ENCODE results near the gene OXT.
"Not testable (repeated sequence)": the region's sequence is repeated elsewhere in the genome, so short reads cannot be mapped to it uniquely, and the experiment has no call there.

OXT gene

DNA sequence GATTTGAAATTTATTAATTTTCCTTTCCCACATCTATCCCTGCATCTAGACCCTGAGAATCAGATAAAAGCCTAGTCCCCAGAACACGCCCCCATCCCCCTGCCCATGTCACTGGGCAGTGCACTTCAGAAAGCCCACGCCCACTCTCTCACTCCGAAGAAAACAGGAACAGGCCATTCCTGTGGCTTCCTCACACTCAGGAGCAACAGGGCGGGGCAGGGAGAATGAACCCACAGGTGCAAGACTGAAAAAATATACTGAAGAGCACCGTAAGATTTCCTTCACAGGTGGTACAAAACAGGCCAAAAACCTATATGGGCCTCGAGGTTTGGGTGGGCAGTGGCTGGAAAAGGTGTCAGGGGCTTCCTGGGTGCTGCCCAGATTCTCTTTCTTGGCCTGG is 3.4 kb downstream of the OXT start:
- no peak for TF ChIP-seq CTCF (IDR thresholded peaks at IDR 0.05; ENCODE audit: low read depth, low read length)
- no peak for DNase-seq (ENCODE audit: extremely low read depth, low read depth)

DNA sequence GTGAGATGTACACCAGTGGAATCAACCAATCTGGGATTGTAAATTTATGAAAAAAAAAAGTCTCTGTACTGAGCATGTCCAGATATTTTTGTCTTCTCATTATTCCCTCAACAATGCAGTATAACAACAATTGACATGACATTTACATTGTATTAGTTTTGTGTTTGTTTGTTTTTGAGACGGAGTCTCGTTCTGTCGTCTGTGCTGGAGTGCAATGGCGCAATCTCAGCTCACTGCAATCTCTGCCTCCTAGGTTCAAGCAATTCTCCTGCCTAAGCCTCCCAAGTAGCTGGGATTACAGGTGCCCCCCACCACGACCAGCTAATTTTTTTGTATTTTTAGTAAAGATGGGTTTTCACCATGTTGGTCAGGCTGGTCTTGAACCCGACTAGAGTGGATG is 3.9 kb downstream of the OXT start:
- not testable (repeated sequence) for DNase-seq (ENCODE audit: extremely low read depth, low read depth)

DNA sequence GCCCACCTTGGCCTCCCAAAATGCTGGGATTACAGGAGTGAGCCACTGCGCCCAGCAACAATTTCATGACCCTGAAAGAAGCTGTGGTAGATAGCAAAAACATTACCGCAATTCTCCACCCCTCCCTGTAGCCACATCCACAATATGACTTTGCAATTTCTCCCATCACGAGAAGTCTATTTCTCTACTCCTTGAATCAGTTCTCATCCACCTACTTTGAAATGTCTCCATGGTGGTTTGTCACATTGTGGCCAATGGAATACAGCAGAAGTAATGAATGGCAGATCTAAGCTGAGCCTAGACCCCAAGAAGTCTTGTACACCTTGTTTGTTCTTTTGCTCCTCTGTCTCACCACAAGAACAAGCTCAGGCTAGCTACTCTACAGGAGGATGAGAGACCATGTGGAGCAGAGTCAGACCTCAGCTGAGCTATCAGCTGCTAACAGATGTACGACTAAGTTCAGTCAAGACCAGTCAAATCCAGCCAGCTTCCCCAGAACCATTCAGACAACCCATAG is 6.3 kb downstream of the OXT start:
- no peak for TF ChIP-seq CTCF (IDR thresholded peaks at IDR 0.05; ENCODE audit: low read depth, low read length)
- no peak for DNase-seq (ENCODE audit: extremely low read depth, low read depth)

- TF ChIP-seq CTCF (IDR thresholded peaks at IDR 0.05; ENCODE audit: low read depth, low read length), result no peak
- peak; percentile 25 for DNase-seq (ENCODE audit: extremely low read depth, low read depth)
Measured at GRCh38 chr20:3080939-3081388, 9.5 kb downstream of the OXT start.

DNA sequence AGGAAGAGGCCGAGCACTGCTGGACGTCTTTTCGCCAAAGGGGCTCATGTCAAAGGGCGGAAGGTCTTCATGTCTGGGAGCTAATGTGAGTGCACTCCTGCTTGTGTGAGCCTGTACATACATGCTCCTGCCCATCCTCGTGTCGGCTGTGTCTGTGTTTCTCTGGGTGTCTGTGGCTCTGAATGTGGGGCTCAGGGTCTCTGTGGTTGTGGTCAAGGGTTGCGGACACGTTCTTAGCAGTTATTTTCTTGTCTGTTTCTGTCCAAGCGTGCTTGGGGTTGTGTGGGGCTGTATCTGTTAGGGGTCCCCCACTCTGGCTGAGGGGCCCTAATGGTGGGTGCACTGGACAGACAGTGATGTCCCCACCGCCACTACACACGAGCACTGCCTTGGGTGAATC is 10.2 kb downstream of the OXT start:
- TF ChIP-seq CTCF (IDR thresholded peaks at IDR 0.05; ENCODE audit: low read depth, low read length), result no peak
- no peak for DNase-seq (ENCODE audit: extremely low read depth, low read depth)

DNA sequence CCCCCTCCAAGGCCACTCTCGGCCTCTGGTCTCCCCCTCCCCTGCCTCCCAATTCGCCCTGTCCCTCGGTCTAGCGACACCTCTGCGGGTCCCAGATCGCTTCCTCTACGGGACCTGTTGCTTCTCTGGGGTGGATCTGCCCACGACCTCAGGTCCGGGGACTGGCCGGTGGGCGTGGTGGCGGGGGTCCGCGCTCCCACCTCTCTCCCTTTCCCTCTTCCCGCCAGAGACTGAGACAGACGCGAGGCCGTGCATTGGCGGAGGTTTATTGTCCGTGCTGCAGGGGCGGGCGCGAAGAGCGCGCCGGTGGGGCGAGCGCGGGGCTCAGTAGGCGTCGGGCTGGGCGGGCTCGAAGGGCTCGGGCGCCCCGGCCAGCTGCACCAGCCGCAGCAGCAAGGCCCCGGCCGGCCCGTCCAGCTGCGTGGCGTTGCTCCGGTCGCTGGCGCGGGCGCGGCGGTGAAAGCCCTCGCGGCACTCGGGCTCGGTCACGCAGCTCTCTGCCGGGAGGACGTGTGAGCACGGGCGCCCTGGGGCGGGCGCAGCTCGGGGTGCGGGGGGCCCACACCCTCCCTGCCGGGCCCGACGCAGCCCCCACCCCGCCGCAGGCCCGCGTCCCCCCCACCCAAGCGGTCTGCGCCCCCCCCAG is 11.0 kb downstream of the OXT start:
- no peak for DNase-seq (ENCODE audit: extremely low read depth, low read depth)
- no peak for TF ChIP-seq CTCF (IDR thresholded peaks at IDR 0.05; ENCODE audit: low read depth, low read length)

- DNase-seq (ENCODE audit: extremely low read depth, low read depth), result no peak
- no peak for TF ChIP-seq CTCF (IDR thresholded peaks at IDR 0.05; ENCODE audit: low read depth, low read length)
Measured at GRCh38 chr20:3082955-3083952, 11.8 kb downstream of the OXT start.

Data from AG09319 (cell line).